Neutrophil (primary cell): Measurements from ENCODE around the gene CMKLR1.

Experiments used
- H3K27ac ChIP-seq: fragments of 200-600 bp; sonication (generic); 2 replicates; pipeline ENCODE4 v1.5.1; 2016; ENCODE audit warnings: mild to moderate bottlenecking, moderate library complexity
- H3K27me3 ChIP-seq: fragments of 200-600 bp; sonication (generic); 2 replicates; pipeline ENCODE4 v1.6.0; 2016; ENCODE audit warnings: mild to moderate bottlenecking
- H3K36me3 ChIP-seq: fragments of 200-600 bp; sonication (generic); 2 replicates; pipeline ENCODE4 v1.5.1; 2017
- H3K4me1 ChIP-seq, 2 experiments: fragments of 200-600 bp in 1 of 2; sonication (generic) in 1 of 2; 1 replicate in 1 of 2; 2 replicates in 1 of 2; pipeline versions ENCODE4 v1.5.1 to v1.6.1; 2013 to 2016; ENCODE audit warnings: low read depth in 1 of 2, low read length in 1 of 2, mild to moderate bottlenecking in 1 of 2, moderate library complexity in 1 of 2; ENCODE audit not compliant: control insufficient read depth in 1 of 2, insufficient read depth in 1 of 2
- H3K4me3 ChIP-seq, 2 experiments: fragments of 200-600 bp in 1 of 2; sonication (generic) in 1 of 2; 1 replicate in 1 of 2; 2 replicates in 1 of 2; pipeline ENCODE4 v1.5.1; 2013 to 2016; ENCODE audit warnings: low read depth in 1 of 2, low read length in 1 of 2, mild to moderate bottlenecking in 1 of 2, moderate library complexity in 1 of 2
- H3K9me3 ChIP-seq: fragments of 200-600 bp; sonication (generic); 2 replicates; pipeline ENCODE4 v1.5.1; 2016
- TF ChIP-seq, protein P1 (sequence below): fragments of 200-600 bp; sonication (generic); IDR thresholded peaks from 2 replicates; pipeline ENCODE4 v1.5.1; 2016; ENCODE audit warnings: antibody characterized with exemption

CMKLR1 gene

DNA sequence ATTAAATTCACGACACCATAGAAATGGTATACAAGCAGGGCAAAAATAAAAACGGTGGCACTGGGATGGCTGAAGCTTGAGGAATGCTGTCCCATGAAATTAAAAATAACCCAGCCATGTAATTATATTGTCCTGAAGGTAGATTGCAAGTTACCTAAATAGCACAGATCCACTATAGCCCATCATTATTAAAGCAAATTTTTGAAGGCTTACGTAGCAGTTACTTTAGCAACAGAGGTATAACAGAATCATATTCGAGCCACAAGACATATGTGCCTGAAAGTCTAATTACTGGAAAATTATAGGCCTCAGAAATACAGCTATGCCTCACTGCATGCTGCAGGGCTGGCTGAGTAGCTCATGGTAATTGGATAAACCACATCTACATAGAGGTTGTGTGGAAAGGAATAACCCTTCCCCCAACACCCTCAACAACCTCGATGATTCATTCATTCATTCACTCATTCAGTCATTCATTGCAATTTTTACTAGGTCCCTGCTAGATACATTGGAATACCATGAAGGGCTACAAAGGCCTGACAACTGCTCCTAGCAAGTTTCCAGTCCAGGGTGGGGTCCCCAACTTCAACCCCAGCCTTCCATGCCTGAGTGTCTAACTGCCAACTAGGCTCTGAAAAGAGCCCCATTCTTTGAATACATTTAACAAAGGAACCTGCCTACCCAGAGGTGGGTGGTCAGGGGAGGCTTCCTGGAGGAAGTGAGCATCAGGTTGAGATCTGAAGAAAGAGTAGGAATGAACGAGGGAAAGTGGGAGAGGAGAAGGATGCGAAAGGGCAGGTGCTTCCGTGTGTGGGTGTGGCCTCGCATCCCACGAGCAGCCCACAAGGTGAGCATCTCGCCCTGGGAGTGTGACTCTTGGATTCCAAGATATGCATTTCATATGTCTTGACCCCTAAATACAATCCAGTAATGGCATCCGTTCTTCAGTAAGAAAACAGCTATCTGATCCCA is 18.0 kb upstream of the CMKLR1 start:
- Histone ChIP-seq H3K36me3 (no peaks in the 10 kb centered on the region), H3K27me3 (no peaks in the 10 kb centered on the region), H3K27ac (no peak overlapping the region), H3K4me1 (no peaks in the 10 kb centered on the region), H3K9me3 (no peaks in the 10 kb centered on the region), H3K4me3 (no peak overlapping the region)
- TF ChIP-seq, protein P1, sequence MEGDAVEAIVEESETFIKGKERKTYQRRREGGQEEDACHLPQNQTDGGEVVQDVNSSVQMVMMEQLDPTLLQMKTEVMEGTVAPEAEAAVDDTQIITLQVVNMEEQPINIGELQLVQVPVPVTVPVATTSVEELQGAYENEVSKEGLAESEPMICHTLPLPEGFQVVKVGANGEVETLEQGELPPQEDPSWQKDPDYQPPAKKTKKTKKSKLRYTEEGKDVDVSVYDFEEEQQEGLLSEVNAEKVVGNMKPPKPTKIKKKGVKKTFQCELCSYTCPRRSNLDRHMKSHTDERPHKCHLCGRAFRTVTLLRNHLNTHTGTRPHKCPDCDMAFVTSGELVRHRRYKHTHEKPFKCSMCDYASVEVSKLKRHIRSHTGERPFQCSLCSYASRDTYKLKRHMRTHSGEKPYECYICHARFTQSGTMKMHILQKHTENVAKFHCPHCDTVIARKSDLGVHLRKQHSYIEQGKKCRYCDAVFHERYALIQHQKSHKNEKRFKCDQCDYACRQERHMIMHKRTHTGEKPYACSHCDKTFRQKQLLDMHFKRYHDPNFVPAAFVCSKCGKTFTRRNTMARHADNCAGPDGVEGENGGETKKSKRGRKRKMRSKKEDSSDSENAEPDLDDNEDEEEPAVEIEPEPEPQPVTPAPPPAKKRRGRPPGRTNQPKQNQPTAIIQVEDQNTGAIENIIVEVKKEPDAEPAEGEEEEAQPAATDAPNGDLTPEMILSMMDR = no peak

- no peaks in the 10 kb centered on the region for H3K27me3 ChIP-seq
- H3K36me3 ChIP-seq = no peaks in the 10 kb centered on the region
- TF ChIP-seq, protein P1 = no peak
- no peaks in the 10 kb centered on the region for H3K4me1 ChIP-seq
- no peak overlapping the region for H3K4me3 ChIP-seq
- no peak overlapping the region for H3K27ac ChIP-seq
- H3K9me3 ChIP-seq = no peaks in the 10 kb centered on the region
Observed at GRCh38 chr12:108355069-108355468, 16.0 kb upstream of the CMKLR1 start.

- H3K27me3 ChIP-seq = no peaks in the 10 kb centered on the region
- no peak overlapping the region for H3K27ac ChIP-seq
- TF ChIP-seq, protein P1 = no peak
- H3K4me1 ChIP-seq = no peaks in the 10 kb centered on the region
- H3K4me3 ChIP-seq = no peak overlapping the region
- no peaks in the 10 kb centered on the region for H3K36me3 ChIP-seq
- H3K9me3 ChIP-seq = no peaks in the 10 kb centered on the region
Observed at GRCh38 chr12:108352591-108352990, 13.5 kb upstream of the CMKLR1 start.

- H3K9me3 ChIP-seq = no peaks in the 10 kb centered on the region
- no peaks in the 10 kb centered on the region for H3K4me1 ChIP-seq
- TF ChIP-seq, protein P1 = no peak
- no peak overlapping the region for H3K4me3 ChIP-seq
- no peak overlapping the region for H3K27ac ChIP-seq
- H3K27me3 ChIP-seq = no peaks in the 10 kb centered on the region
- no peaks in the 10 kb centered on the region for H3K36me3 ChIP-seq
Observed at GRCh38 chr12:108350511-108350910, 11.4 kb upstream of the CMKLR1 start.

DNA sequence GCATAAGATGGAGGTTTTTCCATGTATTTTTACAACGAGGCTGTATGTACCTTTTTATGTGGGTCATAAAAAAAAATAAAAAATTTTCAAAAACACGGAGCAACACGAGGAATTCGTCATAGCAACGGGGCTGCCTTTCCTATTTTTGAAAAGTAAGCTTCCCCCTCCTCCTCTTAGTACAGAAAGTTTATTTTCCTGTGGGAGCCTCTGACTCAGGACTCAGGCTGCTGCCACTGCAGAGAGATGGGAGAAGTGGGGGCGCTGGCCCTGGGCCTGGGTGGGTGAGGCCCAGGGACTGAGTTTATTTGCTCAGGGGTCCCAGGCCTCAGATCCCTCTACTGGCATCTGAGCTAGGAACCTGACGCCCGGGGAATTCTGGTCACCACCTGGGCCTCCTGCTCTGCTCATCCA is 10.2 kb upstream of the CMKLR1 start:
- TF ChIP-seq, protein P1 = no peak
- no peaks in the 10 kb centered on the region for H3K9me3 ChIP-seq
- no peak overlapping the region for H3K27ac ChIP-seq
- H3K4me1 ChIP-seq = no peaks in the 10 kb centered on the region
- H3K4me3 ChIP-seq = no peak overlapping the region
- H3K36me3 ChIP-seq = no peaks in the 10 kb centered on the region
- H3K27me3 ChIP-seq = no peaks in the 10 kb centered on the region
